HuH-7.5 (cell line): ENCODE data around the gene POM121C.
"Not testable (repeated sequence)": the region's sequence is repeated elsewhere in the genome, so short reads cannot be mapped to it uniquely, and the experiment has no call there.

Source experiments
- DNase-seq: peaks from one replicate; pipeline ENCODE4 v3.0.0; 2011; ENCODE audit warnings: low spot score

Gene POM121C

GRCh38 chr7:75485979-75486643, at the start of gene POM121C:
Gene POM121C (minus strand): TSS chr7:75486299. CDS start chr7:75441496, 44,803 bp downstream.
- DNase-seq, result peak; percentile 57

- no peak for DNase-seq
Measured at GRCh38 chr7:75534727-75535307, 48.7 kb upstream of the POM121C start.

- no peak for DNase-seq
Measured at GRCh38 chr7:75533926-75534325, 47.8 kb upstream of the POM121C start.

- DNase-seq, result no peak
Measured at GRCh38 chr7:75532639-75533038, 46.5 kb upstream of the POM121C start.

GRCh38 chr7:75531359-75531821, 45.3 kb upstream of the POM121C start:
- DNase-seq, result no peak

GRCh38 chr7:75527224-75527722, 41.2 kb upstream of the POM121C start:
- DNase-seq, result not testable (repeated sequence)

- not testable (repeated sequence) for DNase-seq
Measured at GRCh38 chr7:75521727-75522126, 35.6 kb upstream of the POM121C start.

GRCh38 chr7:75518842-75519241, 32.7 kb upstream of the POM121C start:
- not testable (repeated sequence) for DNase-seq

- not testable (repeated sequence) for DNase-seq
Measured at GRCh38 chr7:75509033-75509432, 22.9 kb upstream of the POM121C start.

GRCh38 chr7:75492020-75492419, 5.9 kb upstream of the POM121C start, which contains the start of gene SPDYE5:
Gene SPDYE5 (plus strand): TSS chr7:75492320. CDS start chr7:75494048, 1,728 bp downstream.
- not testable (repeated sequence) for DNase-seq

- not testable (repeated sequence) for DNase-seq
Measured at GRCh38 chr7:75485355-75485978, 632 bp downstream of the POM121C start.

- DNase-seq, result not testable (repeated sequence)
Measured at GRCh38 chr7:75480313-75480712, 5.8 kb downstream of the POM121C start.

GRCh38 chr7:75477457-75477856, 8.6 kb downstream of the POM121C start:
- DNase-seq, result not testable (repeated sequence)

GRCh38 chr7:75470166-75470565, 15.9 kb downstream of the POM121C start:
- DNase-seq, result not testable (repeated sequence)

- DNase-seq, result not testable (repeated sequence)
Measured at GRCh38 chr7:75460541-75460940, 25.6 kb downstream of the POM121C start.

GRCh38 chr7:75458034-75458433, 28.1 kb downstream of the POM121C start:
- not testable (repeated sequence) for DNase-seq

- DNase-seq, result not testable (repeated sequence)
Measured at GRCh38 chr7:75456403-75456802, 29.7 kb downstream of the POM121C start.

GRCh38 chr7:75452494-75452955, 33.6 kb downstream of the POM121C start:
- DNase-seq, result not testable (repeated sequence)

GRCh38 chr7:75449946-75450345, 36.2 kb downstream of the POM121C start:
- DNase-seq, result not testable (repeated sequence)

- DNase-seq, result not testable (repeated sequence)
Measured at GRCh38 chr7:75442465-75443111, 43.5 kb downstream of the POM121C start.

- not testable (repeated sequence) for DNase-seq
Measured at GRCh38 chr7:75442101-75442464, 44.0 kb downstream of the POM121C start.

GRCh38 chr7:75439000-75439399, 47.1 kb downstream of the POM121C start:
- not testable (repeated sequence) for DNase-seq
